Measurements from ENCODE around the gene MALRD1.

MALRD1 gene

DNA sequence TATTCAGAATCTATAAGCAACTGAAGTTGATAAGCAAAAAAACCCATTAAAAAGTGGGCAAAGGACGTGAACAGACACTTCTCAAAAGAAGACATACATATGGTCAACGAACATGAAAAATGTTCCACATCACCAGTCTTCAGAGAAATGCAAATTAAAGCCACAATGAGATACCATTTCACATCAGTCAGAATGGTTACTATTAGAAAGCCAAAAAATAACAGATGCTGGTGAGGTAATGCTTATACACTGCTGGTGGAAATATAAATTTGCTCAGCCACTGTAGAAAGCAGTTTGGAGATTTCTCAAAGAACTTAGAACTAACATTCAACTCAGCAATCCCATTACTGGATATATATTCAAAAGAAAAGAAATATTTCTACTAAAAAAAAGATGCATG is 434.8 kb downstream of the MALRD1 start:
- Histone ChIP-seq H4K20me1 (ENCODE audit: insufficient read depth, low read length) (no peaks in the 10 kb centered on the region), H3K27me3 (ENCODE audit: low read depth, low read length) (no peaks in the 10 kb centered on the region), H3K4me1 (ENCODE audit: low read length) (no peaks in the 10 kb centered on the region), H3K79me2 (ENCODE audit: low read length) (no peaks in the 10 kb centered on the region), H3K27ac (ENCODE audit: low read length) (no peak overlapping the region), H3K9me3 (ENCODE audit: insufficient read depth, low read length) (no peaks in the 10 kb centered on the region), H3K36me3 (replicated peaks; ENCODE audit: low read depth, low read length) (no peaks in the 10 kb centered on the region), H3K9ac (ENCODE audit: low read length) (no peak overlapping the region), H2AFZ (ENCODE audit: low read depth, low read length) (no peak overlapping the region), H3K4me2 (ENCODE audit: low read length) (no peak overlapping the region), H3K4me3 (ENCODE audit: low read length) (no peak overlapping the region)
- TF ChIP-seq, protein P1, sequence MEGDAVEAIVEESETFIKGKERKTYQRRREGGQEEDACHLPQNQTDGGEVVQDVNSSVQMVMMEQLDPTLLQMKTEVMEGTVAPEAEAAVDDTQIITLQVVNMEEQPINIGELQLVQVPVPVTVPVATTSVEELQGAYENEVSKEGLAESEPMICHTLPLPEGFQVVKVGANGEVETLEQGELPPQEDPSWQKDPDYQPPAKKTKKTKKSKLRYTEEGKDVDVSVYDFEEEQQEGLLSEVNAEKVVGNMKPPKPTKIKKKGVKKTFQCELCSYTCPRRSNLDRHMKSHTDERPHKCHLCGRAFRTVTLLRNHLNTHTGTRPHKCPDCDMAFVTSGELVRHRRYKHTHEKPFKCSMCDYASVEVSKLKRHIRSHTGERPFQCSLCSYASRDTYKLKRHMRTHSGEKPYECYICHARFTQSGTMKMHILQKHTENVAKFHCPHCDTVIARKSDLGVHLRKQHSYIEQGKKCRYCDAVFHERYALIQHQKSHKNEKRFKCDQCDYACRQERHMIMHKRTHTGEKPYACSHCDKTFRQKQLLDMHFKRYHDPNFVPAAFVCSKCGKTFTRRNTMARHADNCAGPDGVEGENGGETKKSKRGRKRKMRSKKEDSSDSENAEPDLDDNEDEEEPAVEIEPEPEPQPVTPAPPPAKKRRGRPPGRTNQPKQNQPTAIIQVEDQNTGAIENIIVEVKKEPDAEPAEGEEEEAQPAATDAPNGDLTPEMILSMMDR (IDR thresholded peaks at IDR 0.05; ENCODE audit: low read depth, low read length) = no peak
- TF ChIP-seq EZH2phosphoT487 (IDR thresholded peaks at IDR 0.05; ENCODE audit: low read depth) = no peak

GRCh38 chr10:19488592-19489280 is 440.1 kb downstream of the MALRD1 start:
- no peaks in the 10 kb centered on the region for H3K27me3 ChIP-seq (ENCODE audit: low read depth, low read length)
- H2AFZ ChIP-seq (ENCODE audit: low read depth, low read length) = no peak overlapping the region
- no peaks in the 10 kb centered on the region for H3K79me2 ChIP-seq (ENCODE audit: low read length)
- no peak overlapping the region for H3K4me2 ChIP-seq (ENCODE audit: low read length)
- no peaks in the 10 kb centered on the region for H3K9me3 ChIP-seq (ENCODE audit: insufficient read depth, low read length)
- no peaks in the 10 kb centered on the region for H4K20me1 ChIP-seq (ENCODE audit: insufficient read depth, low read length)
- H3K4me1 ChIP-seq (ENCODE audit: low read length) = no peaks in the 10 kb centered on the region
- H3K27ac ChIP-seq (ENCODE audit: low read length) = no peak overlapping the region
- TF ChIP-seq EZH2phosphoT487 (IDR thresholded peaks at IDR 0.05; ENCODE audit: low read depth) = no peak
- TF ChIP-seq, protein P1 (IDR thresholded peaks at IDR 0.05; ENCODE audit: low read depth, low read length) = no peak
- H3K36me3 ChIP-seq (replicated peaks; ENCODE audit: low read depth, low read length) = no peaks in the 10 kb centered on the region
- H3K9ac ChIP-seq (ENCODE audit: low read length) = no peak overlapping the region
- no peak overlapping the region for H3K4me3 ChIP-seq (ENCODE audit: low read length)

- Histone ChIP-seq H3K36me3 (replicated peaks; ENCODE audit: low read depth, low read length) (no peaks in the 10 kb centered on the region), H3K4me2 (ENCODE audit: low read length) (no peak overlapping the region), H3K9ac (ENCODE audit: low read length) (no peak overlapping the region), H3K9me3 (ENCODE audit: insufficient read depth, low read length) (no peaks in the 10 kb centered on the region), H3K27me3 (ENCODE audit: low read depth, low read length) (no peaks in the 10 kb centered on the region), H4K20me1 (ENCODE audit: insufficient read depth, low read length) (no peaks in the 10 kb centered on the region), H3K4me1 (ENCODE audit: low read length) (no peaks in the 10 kb centered on the region), H3K79me2 (ENCODE audit: low read length) (no peaks in the 10 kb centered on the region), H3K4me3 (ENCODE audit: low read length) (no peak overlapping the region), H3K27ac (ENCODE audit: low read length) (no peak overlapping the region), H2AFZ (ENCODE audit: low read depth, low read length) (no peak overlapping the region)
- TF ChIP-seq EZH2phosphoT487 (IDR thresholded peaks at IDR 0.05; ENCODE audit: low read depth) = no peak
- TF ChIP-seq, protein P1 (IDR thresholded peaks at IDR 0.05; ENCODE audit: low read depth, low read length) = no peak
Measured at GRCh38 chr10:19491166-19491565, 442.6 kb downstream of the MALRD1 start.

DNA sequence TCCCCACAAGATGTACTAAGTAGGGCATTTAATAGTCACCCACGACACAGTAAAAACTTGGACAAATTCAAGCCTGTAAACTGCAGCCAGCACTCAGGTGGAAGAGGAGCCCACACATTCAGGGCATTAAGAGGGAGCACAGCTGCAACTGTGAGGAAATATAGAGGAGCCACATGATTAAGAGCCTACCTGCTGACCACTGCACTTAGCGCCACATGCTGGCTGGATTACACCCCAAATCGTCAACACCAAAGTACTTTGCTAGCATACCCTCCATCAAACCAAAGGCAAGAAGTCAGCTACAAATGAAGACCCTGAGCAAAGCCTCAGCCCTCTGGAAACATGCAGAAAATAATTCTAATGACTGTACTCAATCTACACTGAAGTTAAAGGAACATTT is 445.3 kb downstream of the MALRD1 start:
- Histone ChIP-seq H3K9me3 (ENCODE audit: insufficient read depth, low read length) (no peaks in the 10 kb centered on the region), H3K9ac (ENCODE audit: low read length) (no peak overlapping the region), H3K4me3 (ENCODE audit: low read length) (no peak overlapping the region), H3K79me2 (ENCODE audit: low read length) (no peaks in the 10 kb centered on the region), H3K27me3 (ENCODE audit: low read depth, low read length) (no peaks in the 10 kb centered on the region), H3K4me1 (ENCODE audit: low read length) (no peaks in the 10 kb centered on the region), H2AFZ (ENCODE audit: low read depth, low read length) (no peak overlapping the region), H3K36me3 (replicated peaks; ENCODE audit: low read depth, low read length) (no peaks in the 10 kb centered on the region), H4K20me1 (ENCODE audit: insufficient read depth, low read length) (no peaks in the 10 kb centered on the region), H3K4me2 (ENCODE audit: low read length) (no peak overlapping the region), H3K27ac (ENCODE audit: low read length) (no peak overlapping the region)
- TF ChIP-seq, protein P1 (IDR thresholded peaks at IDR 0.05; ENCODE audit: low read depth, low read length) = no peak
- no peak for TF ChIP-seq EZH2phosphoT487 (IDR thresholded peaks at IDR 0.05; ENCODE audit: low read depth)

Measured in OCI-LY3 (cell line).